Left renal pelvis (tissue), 4 donors: Measurements from ENCODE around the gene EFS. TPM values are rescaled to one million over a fixed set of nuclear protein-coding genes. Genes with fewer than 3 reads are reported as not detected.
"Not testable (repeated sequence)": the region's sequence is repeated elsewhere in the genome, so short reads cannot be mapped to it uniquely, and the experiment has no call there.

Source experiments
- DNase-seq, 4 donors: peaks; one replicate each; pipeline ENCODE4 v3.0.0-alpha.2; 2013; ENCODE audit warnings: low read depth in 4 of 4, low spot score in 3 of 4
- polyA plus RNA-seq, 4 donors: library from polyadenylated mRNA; unstranded; fragments of 120-200 nt; gene quantifications; one replicate each; pipeline ENCODE4 v1.2.1, GENCODE V29; 2013; ENCODE audit not compliant: insufficient read length in 4 of 4

Gene EFS
- polyA plus RNA-seq, 4 donors: 35.4 to 66.8 (median 46.1) TPM

DNA sequence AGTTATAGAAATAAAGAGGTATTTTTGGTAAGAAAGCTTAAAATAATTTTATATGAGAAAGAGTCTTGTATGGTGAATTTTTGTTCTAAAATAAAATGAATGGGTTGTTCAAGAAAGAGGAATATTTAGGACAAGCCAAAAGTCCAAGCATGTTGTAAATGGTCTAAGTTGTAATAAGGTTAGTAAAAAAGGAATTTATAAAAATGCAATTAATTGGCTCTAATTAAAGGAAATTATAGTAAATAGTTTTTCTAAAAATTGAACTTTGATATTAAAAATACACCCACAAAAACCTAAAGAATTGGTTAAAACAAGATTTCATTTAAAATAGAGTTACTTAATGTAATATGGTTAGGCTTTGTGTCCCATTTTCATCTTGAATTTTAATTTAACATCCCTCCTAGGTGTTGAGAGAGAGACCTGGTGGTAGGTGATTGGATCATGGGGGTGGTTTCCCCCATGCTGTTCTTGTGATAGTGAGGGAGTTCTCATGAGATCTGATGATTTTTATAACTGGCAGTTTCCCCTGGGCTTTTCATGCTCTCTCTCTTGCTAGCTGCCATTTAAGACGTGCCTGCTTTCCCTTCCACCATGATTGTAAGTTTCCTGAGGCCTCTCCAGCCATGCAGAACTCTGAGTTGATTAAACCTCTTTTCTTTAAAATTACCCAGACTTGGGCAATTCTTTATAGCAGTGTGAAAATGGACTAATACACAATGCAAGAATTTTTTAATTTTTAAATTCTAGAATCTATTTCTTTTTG, 25.3 kb downstream of the EFS start:
- no peak for DNase-seq

DNA sequence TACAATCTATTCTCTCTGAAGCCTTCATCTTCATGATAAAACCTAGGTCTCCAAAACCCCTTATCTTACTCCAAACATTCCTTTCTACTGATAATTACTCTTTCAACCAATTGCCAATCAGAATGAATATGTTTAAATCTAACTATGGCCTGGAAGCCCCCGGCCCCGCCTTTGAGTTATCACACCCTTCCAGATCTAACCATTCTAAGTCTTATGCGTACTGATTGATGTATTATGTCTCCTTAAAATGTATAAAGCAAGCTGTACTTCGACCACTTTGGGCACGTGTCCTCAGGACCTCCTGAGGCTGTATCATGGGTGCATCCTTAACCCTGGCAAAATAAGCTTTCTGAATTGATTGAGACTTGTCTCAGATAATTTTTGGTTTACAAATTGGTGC, 29.3 kb downstream of the EFS start:
- no peak for DNase-seq

- peak in 2 of 4 donors; percentile 52 to 53 for DNase-seq
Measured at GRCh38 chr14:23327947-23328744, 36.8 kb downstream of the EFS start.

DNA sequence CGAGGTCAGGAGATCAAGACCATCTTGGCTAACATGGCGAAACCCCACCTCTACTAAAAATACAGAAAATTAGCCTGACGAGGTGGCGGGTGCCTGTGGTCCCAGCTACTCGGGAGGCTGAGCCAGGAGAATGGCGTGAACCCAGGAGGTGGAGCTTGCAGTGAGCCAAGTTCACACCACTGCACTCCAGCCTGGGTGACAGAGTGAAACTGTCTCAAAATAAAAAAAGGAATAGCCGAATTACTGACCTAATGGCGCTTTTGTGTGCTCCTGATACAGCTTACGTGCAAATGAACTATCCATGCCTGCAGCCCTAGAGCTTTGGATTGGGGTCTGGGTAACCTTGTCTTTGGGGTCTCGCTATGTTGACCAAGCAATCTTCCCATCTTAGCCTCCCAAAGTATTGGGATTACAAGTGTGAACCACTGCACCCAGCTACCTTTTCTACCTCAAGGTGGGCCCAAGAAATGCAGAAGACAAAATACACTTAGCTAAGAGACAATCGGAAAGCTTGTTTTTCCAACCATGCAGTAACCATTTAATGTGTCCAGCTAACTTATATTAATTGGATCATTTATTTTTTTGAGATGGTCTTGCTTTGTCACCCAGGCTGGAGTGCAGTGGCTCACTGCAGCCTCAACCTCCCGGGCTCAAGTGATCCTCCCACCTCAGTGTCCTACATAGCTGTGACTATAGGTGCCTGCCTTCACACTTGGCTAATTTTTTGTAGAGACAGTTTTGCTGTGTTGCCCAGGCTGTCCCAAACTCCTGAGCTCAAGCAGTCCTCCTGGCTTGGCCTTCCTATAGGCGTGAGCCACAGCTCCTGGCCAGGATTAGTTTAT, 38.3 kb downstream of the EFS start:
- no peak for DNase-seq

- not testable (repeated sequence) for DNase-seq
Measured at GRCh38 chr14:23325746-23326145, 39.2 kb downstream of the EFS start.

GRCh38 chr14:23324993-23325392, 40.0 kb downstream of the EFS start:
- DNase-seq: no peak

GRCh38 chr14:23324455-23324846, 40.5 kb downstream of the EFS start:
- no peak for DNase-seq

GRCh38 chr14:23323838-23324454, 41.0 kb downstream of the EFS start:
- DNase-seq: no peak

- no peak for DNase-seq
Measured at GRCh38 chr14:23322568-23323517, 42.1 kb downstream of the EFS start.

DNA sequence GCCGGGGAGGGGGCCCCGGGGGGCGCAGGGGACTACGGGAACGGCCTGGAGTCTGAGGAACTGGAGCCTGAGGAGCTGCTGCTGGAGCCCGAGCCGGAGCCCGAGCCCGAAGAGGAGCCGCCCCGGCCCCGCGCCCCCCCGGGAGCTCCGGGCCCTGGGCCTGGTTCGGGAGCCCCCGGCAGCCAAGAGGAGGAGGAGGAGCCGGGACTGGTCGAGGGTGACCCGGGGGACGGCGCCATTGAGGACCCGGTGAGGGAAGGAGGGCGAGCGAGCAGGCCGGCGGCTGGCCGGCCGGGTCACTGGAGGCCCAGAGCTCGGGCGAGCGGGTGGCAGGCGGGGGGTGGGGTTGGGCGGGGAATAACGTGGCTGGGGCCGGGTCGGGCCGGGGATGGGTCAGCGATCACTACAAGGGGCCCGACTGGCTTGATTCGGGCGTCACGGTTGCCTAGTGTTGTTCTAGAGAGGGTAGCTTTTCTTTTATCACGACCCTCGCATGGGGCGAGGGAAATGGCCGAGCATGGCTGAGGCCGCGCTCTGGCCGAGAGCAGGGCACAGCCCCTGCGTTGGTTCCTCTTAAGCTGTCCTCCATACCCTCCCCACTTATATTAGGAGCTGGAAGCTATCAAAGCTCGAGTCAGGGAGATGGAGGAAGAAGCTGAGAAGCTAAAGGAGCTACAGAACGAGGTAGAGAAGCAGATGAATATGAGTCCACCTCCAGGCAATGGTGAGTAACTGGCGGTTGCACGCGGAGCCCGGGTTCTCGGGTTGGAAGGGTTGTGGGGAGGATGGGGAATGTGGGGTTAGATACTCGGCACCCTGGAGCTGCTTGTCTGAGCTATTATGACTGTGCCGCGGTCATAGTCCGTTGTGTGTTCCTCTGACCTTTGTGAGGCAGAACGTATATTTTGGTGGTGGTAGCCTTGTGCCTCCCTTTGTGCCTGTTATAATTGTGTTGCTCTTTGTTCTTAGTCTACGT, 43.1 kb downstream of the EFS start:
- DNase-seq: no peak

DNA sequence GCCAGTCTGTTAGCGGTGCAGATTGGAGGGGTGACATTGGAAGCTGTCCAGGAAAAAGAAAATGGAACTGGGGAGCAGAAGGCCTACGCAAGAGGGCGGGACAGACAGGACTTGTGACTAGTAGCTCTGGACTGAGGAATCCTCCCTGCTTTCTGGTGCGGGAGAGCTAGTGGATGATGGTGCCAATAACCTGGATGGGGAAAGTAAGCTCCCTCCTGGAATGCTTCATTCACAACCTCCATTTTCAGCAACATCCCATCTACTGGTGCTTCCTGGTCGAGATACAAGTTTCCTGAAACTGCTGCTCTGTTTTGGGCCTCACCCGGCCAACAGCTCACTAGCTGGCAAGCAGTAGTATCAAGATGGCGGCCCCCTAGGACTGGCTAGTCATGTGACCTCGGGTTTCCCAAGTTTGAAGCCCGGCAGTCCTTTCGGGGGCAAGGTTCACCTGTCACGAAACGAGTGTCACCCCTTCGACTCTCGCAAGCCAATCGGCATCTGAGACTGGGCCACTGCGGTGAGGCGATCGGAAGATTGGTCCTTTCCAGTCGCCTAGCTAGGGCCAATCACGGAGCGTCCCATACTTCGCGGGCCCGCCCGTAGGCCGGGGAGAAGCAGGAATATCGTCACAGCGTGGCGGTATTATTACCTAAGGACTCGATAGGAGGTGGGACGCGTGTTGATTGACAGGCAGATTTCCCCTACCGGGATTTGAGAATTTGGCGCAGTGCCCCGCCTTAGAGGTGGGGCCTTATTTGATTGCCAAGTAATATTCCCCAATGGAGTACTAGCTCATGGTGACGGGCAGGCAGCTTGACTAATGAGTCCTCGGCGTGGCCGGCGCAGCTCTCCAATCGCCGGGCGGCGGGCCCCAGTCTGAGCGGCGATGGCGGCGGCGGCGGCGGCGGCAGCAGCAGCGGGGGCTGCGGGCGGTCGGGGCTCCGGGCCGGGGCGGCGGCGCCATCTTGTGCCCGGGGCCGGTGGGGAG, 44.1 kb downstream of the EFS start, which contains the start of gene PABPN1:
Gene PABPN1 (plus strand): TSS at position 874 of the 988 bp plus-strand sequence. CDS start 13 bp downstream, at position 887.
- peak; percentile 100 for DNase-seq

GRCh38 chr14:23319746-23320583, 45.0 kb downstream of the EFS start:
- no peak for DNase-seq

DNA sequence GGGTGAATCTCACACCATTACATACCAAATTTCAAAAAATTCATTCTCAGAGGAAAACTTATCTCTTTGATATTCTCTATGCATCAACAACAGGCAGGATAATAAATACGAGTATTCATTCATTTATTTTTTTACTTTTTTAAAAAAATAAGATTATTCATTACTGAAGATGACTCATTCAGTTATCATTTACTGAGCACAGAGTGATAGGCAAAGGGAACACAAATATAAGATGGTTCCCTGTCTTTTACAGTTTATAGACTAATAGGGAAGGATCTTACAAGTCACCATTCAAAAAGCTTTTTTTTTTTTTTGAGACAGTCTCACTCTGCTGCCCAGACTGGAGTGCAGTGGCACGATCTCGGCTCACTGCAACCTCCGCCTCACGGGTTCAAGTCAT, 48.7 kb downstream of the EFS start:
- DNase-seq: no peak

- DNase-seq: no peak
Measured at GRCh38 chr14:23310546-23310945, 54.4 kb downstream of the EFS start.

DNA sequence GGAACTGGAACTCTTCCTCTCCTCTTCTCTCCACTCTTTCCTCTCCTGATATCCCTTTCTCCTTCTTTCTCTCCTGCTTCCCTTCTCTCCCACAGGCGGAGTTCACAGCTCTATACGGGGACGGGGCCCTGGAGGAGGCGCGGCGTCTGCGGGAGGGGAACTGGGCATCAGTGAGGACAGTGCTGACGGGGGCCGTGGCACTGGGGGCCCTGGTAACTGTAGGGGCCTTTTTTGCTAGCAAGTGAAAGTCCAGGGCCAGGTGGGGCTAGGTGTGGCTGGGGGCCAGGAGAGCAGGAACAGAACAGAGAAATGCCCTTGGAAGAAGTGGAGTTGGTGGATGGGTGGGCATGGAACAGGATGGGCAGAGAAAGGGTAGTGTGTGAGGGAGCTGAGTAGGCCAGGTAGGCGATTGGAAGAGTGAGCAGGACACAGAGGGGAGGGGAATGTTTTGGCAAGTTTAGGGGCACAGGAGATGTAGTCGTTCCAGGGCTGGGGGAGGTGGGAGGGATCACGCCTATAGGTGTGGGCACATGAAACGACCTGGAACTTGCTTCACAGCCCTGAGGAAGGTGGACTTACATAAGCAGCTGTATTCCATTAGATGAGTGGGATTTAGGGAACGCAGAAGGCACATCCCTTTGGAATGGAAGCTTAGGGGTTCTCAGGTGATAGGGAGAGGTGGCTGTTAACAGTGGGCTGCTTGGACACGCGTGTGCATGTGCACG, 56.1 kb downstream of the EFS start:
- DNase-seq: no peak
